GM12801 (cell line): Measurements from ENCODE around the gene RSAD1.

ENCODE experiments used
- TF ChIP-seq, protein P1 (sequence below): IDR thresholded peaks from one replicate; pipeline ENCODE4 v1.5.1; 2011; ENCODE audit warnings: control low read depth; ENCODE audit not compliant: insufficient read length; ENCODE audit errors: extremely low read depth

RSAD1 gene

DNA sequence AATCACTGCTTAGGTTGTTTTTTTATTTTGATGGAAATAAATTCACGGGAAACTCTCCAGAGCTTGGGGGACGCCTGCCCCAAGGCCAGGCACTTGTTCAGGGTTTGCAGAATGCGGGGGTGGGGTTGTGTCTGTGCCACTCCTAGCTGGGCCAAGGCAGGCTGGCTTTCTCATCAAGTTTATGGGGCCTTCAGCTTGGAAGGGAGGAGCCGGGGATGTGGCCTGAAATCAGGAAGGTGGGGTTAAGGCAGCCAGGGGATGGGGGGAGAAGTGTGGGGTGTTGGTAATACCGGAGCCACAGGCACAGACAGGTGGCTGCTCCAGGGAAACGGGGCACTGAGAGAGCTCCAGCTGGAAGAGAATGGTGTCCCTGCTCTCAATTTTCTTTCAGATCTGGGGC, 8.2 kb upstream of the RSAD1 start:
- TF ChIP-seq, protein P1, sequence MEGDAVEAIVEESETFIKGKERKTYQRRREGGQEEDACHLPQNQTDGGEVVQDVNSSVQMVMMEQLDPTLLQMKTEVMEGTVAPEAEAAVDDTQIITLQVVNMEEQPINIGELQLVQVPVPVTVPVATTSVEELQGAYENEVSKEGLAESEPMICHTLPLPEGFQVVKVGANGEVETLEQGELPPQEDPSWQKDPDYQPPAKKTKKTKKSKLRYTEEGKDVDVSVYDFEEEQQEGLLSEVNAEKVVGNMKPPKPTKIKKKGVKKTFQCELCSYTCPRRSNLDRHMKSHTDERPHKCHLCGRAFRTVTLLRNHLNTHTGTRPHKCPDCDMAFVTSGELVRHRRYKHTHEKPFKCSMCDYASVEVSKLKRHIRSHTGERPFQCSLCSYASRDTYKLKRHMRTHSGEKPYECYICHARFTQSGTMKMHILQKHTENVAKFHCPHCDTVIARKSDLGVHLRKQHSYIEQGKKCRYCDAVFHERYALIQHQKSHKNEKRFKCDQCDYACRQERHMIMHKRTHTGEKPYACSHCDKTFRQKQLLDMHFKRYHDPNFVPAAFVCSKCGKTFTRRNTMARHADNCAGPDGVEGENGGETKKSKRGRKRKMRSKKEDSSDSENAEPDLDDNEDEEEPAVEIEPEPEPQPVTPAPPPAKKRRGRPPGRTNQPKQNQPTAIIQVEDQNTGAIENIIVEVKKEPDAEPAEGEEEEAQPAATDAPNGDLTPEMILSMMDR, result no peak

DNA sequence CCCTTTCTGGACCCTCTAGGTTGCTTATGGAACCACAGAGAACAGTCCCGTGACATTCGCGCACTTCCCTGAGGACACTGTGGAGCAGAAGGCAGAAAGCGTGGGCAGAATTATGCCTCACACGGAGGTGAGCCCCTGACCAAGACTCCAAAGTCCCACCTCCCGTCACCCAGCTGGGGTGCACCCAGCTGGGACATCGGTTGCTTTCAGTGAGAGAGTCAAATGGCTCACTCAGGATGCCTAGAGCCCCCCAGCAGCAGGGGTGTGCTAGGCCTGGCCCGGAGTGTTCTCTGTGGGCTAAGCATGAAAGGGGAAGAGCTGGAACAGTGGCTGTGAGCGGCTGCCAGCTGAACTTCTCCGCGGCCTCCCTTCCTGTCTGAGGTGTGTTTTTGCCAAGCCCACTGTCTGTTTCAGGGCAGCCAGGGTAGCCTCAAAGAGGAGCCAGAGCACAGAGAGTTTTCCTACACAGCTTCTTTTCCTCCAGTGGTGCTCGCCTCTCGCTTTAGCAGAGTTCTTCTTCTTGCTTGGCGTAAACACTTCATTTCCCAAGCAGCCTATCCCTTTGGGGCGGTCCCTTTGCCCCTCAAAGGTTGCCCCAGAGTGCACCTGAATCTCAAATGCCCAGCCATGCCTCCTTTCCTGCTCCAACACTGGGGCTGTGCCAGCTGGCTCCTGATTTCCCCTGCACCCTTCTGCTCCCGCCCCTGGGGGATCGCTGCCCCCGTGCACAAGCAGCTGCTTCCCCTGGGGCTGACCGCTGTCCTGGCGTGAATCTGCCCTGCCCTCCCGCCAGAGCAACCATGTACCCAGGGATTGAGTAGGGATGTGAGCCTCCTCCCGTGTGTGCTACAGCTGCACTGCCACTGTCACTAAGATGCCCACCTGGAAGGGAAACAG, 7.4 kb upstream of the RSAD1 start:
- TF ChIP-seq, protein P1, result no peak

DNA sequence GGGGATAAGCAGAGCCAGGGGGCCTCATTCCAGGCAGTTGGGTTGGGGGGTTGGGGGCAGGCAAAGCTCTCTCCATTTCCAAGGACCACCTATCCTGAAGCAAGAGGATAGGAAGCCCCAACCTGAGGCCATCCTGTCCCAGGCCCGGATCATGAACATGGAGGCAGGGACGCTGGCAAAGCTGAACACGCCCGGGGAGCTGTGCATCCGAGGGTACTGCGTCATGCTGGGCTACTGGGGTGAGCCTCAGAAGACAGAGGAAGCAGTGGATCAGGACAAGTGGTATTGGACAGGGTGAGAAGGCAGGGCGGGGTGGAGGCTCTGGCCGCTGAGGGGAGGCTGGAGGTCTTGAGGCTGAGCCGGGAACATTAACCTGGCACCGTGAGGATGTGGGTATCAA, 6.4 kb upstream of the RSAD1 start:
- TF ChIP-seq, protein P1, result no peak

DNA sequence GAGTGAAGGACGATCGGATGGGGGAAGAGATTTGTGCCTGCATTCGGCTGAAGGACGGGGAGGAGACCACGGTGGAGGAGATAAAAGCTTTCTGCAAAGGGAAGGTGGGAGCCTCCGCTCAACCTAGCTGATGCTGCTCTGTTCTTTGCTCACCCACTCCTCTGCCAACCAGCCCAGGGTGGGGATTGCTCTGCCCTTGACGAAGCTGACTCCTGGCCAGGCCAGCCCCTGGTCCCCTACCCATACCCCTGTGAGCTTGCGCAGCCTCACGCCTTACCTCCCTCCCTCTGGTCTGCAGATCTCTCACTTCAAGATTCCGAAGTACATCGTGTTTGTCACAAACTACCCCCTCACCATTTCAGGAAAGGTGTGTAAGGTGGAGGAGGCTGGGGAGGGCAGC, 4.8 kb upstream of the RSAD1 start:
- TF ChIP-seq, protein P1, result no peak

DNA sequence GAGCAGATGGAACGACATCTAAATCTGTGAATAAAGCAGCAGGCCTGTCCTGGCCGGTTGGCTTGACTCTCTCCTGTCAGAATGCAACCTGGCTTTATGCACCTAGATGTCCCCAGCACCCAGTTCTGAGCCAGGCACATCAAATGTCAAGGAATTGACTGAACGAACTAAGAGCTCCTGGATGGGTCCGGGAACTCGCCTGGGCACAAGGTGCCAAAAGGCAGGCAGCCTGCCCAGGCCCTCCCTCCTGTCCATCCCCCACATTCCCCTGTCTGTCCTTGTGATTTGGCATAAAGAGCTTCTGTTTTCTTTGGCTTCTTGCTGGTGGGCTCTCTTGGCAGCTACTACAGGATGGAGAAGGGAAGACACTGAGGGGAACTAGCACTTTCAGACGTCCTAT, 4.1 kb upstream of the RSAD1 start:
- TF ChIP-seq, protein P1, result no peak

DNA sequence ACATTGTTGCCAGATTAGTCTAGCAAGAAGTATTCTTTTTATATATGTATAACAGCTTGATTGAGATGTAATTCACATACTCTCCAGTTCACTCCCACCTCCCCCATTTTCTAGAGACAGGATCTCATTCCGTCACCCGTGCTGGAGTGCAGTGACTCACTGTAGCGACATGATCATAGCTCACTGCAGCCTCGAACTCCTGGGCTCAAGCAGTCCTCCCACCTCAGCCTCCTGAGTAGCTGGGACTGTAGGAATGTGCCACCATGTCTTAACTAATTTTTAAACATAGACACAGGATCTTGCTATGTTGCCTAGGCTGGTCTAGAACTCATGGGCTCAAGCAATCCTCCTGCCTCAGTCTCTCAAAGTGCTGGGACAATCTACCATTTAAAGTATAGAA, 3.3 kb upstream of the RSAD1 start:
- TF ChIP-seq, protein P1, result no peak

DNA sequence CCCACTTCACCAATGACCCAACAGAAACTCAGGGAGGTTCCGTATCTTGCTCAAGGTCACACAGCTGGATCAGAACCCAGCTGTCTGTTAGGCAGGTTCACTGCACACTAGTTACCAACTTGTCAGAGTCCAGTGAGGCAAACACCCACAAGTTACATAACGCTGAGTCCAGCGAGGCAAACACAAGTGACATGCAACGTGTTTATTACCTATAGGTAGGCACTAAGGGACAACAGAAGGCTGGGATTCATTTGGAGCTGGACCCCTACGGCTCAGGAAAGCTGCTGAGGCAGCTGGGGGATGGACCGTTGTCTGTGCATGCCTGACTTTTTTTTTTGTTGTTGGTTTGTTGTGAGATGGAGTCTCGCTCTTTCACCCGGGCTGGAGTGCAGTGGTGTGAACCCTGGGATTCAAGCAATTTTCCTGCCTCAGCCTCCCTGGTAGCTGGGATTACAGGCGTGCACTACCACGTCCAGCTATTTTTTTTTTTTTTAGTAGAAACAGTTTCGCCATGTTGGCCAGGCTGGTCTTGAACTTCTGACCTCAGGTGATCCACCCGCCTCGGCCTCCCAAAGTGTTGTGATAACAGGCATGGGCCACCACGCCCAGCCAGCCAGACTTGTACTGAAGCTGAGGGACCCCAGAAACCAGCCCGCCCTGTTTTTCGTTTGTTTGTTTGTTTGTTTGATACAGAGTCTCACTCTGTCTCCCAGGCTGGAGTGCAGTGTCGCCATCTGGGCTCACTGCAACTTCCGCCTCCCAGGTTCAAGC, 1.9 kb upstream of the RSAD1 start:
- TF ChIP-seq, protein P1, result no peak
